Measurements from ENCODE around the gene BABAM2. TPM values are rescaled to one million over a fixed set of nuclear protein-coding genes. Genes with fewer than 3 reads are reported as not detected.

BABAM2 gene
- total and polyA plus RNA-seq, 9 of the 15 experiments (the other 6 are each of a cell fraction or from before 2014, with no cell fraction given) = 10.9 to 37.4 (median 25.6) TPM

- DNase-seq (ENCODE audit: extremely low read depth in 1 of 4, low spot score in 3 of 4) (no peak), ATAC-seq (no peak), FAIRE-seq (no peak)
- no peak overlapping the region for H3K9ac ChIP-seq (ENCODE audit: insufficient read depth in 1 of 2, low read depth in 2 of 2, low read length in 2 of 2)
- H3K4me1 ChIP-seq (replicated peaks in 1 of 2; ENCODE audit: control insufficient read depth in 2 of 2, insufficient read depth in 2 of 2, low read length in 2 of 2) = no peaks in the 10 kb centered on the region
- H2AFZ ChIP-seq (ENCODE audit: low read depth, low read length) = no peak overlapping the region
- no peaks in the 10 kb centered on the region for H3K36me3 ChIP-seq (ENCODE audit: control insufficient read depth, insufficient read depth, low read length)
- H3K79me2 ChIP-seq (ENCODE audit: control insufficient read depth, insufficient read depth, low read length) = no peaks in the 10 kb centered on the region
- no TSS peak for BruUV-seq (replicated peaks)
- no peak overlapping the region for H3K27ac ChIP-seq (ENCODE audit: extremely low read depth, low read depth, low read length)
- POLR2A ChIA-PET = interaction anchor here (1.1 to 1.8 kb wide), 2 partner anchors 9 to 11 kb away, joined by 3 to 6 read pairs; no protein-coding TSS in a partner anchor
- 0% methylated on average over 3 of the region's 3 CpGs for WGBS (ENCODE audit: insufficient coverage, low coverage, missing lambda C conversion rate)
- intact Hi-C loops (cut with micrococcal nuclease) = no loop called here
- in situ Hi-C loops (cut with MboI) = no loop called here
- no peaks in the 10 kb centered on the region; a peak in 1 of 5 replicates for H3K27me3 ChIP-seq (ENCODE audit: control insufficient read depth in 2 of 2, insufficient read depth in 2 of 2, low read length in 2 of 2)
- no peaks in the 10 kb centered on the region for H4K20me1 ChIP-seq (replicated peaks; ENCODE audit: control insufficient read depth, insufficient read depth, low read length)
- H3K9me3 ChIP-seq (replicated peaks; ENCODE audit: control insufficient read depth, insufficient read depth, low read depth, low read length) = no peaks in the 10 kb centered on the region
- H3K4me3 ChIP-seq = no peak overlapping the region
- no peak overlapping the region for H3K4me2 ChIP-seq (ENCODE audit: insufficient read depth, low read length)
- CTCF ChIA-PET (ENCODE audit: low intra/inter-chr PET ratio) = no interaction called here
- no peaks in the 10 kb centered on the region for H3K9me1 ChIP-seq (ENCODE audit: control insufficient read depth, insufficient read depth, low read length)
- TF ChIP-seq, protein P1, sequence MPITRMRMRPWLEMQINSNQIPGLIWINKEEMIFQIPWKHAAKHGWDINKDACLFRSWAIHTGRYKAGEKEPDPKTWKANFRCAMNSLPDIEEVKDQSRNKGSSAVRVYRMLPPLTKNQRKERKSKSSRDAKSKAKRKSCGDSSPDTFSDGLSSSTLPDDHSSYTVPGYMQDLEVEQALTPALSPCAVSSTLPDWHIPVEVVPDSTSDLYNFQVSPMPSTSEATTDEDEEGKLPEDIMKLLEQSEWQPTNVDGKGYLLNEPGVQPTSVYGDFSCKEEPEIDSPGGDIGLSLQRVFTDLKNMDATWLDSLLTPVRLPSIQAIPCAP (CRISPR knock-in tag; IDR thresholded peaks at IDR 0.05; ENCODE audit: borderline replicate concordance) = no peak
- TF ChIP-seq NR3C1 (CRISPR knock-in tag; IDR thresholded peaks at IDR 0.05) (no peak), SRSF3 (IDR thresholded peaks at IDR 0.05; ENCODE audit: insufficient read depth, low read length) (no peak), FIP1L1 (IDR thresholded peaks at IDR 0.05; ENCODE audit: low read depth, low read length, poor library complexity, severe bottlenecking) (no peak), ZBTB8A (IDR thresholded peaks at IDR 0.05; ENCODE audit: partially characterized antibody) (no peak), NR2C1 (IDR thresholded peaks at IDR 0.05) (no peak), NR2C1 (tag; IDR thresholded peaks at IDR 0.05) (no peak), POLR2B (IDR thresholded peaks at IDR 0.05; ENCODE audit: low read depth, partially characterized antibody) (no peak), ZNF75A (CRISPR knock-in tag; IDR thresholded peaks at IDR 0.05) (no peak), ESRRB (CRISPR knock-in tag; IDR thresholded peaks at IDR 0.05; ENCODE audit: borderline replicate concordance) (no peak), ZNF766 (CRISPR knock-in tag; conservative IDR thresholded peaks at IDR 0.05) (no peak), NCOA2 (IDR thresholded peaks at IDR 0.05; ENCODE audit: partially characterized antibody in 2 of 2) (no peak)
- TF ChIP-seq, protein P2, sequence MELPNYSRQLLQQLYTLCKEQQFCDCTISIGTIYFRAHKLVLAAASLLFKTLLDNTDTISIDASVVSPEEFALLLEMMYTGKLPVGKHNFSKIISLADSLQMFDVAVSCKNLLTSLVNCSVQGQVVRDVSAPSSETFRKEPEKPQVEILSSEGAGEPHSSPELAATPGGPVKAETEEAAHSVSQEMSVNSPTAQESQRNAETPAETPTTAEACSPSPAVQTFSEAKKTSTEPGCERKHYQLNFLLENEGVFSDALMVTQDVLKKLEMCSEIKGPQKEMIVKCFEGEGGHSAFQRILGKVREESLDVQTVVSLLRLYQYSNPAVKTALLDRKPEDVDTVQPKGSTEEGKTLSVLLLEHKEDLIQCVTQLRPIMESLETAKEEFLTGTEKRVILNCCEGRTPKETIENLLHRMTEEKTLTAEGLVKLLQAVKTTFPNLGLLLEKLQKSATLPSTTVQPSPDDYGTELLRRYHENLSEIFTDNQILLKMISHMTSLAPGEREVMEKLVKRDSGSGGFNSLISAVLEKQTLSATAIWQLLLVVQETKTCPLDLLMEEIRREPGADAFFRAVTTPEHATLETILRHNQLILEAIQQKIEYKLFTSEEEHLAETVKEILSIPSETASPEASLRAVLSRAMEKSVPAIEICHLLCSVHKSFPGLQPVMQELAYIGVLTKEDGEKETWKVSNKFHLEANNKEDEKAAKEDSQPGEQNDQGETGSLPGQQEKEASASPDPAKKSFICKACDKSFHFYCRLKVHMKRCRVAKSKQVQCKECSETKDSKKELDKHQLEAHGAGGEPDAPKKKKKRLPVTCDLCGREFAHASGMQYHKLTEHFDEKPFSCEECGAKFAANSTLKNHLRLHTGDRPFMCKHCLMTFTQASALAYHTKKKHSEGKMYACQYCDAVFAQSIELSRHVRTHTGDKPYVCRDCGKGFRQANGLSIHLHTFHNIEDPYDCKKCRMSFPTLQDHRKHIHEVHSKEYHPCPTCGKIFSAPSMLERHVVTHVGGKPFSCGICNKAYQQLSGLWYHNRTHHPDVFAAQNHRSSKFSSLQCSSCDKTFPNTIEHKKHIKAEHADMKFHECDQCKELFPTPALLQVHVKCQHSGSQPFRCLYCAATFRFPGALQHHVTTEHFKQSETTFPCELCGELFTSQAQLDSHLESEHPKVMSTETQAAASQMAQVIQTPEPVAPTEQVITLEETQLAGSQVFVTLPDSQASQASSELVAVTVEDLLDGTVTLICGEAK (IDR thresholded peaks at IDR 0.05) = no peak
- TF ChIP-seq, protein P2 (CRISPR knock-in tag; IDR thresholded peaks at IDR 0.05) = no peak
These were observed 36.2 kb upstream of the BABAM2 start for GRCh38 chr2:27854229-27854862.
